Calu3 (cell line): ENCODE data around the gene ASTN2. TPM values are rescaled to one million over a fixed set of nuclear protein-coding genes. Genes with fewer than 3 reads are reported as not detected.

Experiments used
- BruUV-seq: library from RNA; stranded (reverse); fragments of 400-500 nt; replicated peaks from 2 replicates; lab custom pipeline; 2021; lab: Mats Ljungman, UMichigan
- CTCF ChIA-PET: fragments of 300-600 bp; sonication (Branson Sonifier 250); formaldehyde crosslinking; loops from one replicate; lab custom pipeline; 2022; ENCODE audit warnings: antibody characterized with exemption; lab: Charles Lee
- DNase-seq: peaks from one replicate; pipeline ENCODE4 v3.0.0; 2022
- H3K27ac Mint-ChIP-seq: one replicate; pipeline ENCODE4 v1.8.0; 2022; ENCODE audit warnings: mixed read lengths; ENCODE audit not compliant: unreplicated experiment
- H3K27me3 Mint-ChIP-seq: one replicate; pipeline ENCODE4 v1.8.0; 2022; ENCODE audit warnings: mixed read lengths; ENCODE audit not compliant: unreplicated experiment
- H3K36me3 Mint-ChIP-seq: one replicate; pipeline ENCODE4 v1.8.0; 2022; ENCODE audit warnings: mild to moderate bottlenecking, moderate library complexity, mixed read lengths; ENCODE audit not compliant: insufficient read depth, unreplicated experiment
- H3K4me1 Mint-ChIP-seq: one replicate; pipeline ENCODE4 v1.8.0; 2022; ENCODE audit warnings: mild to moderate bottlenecking, low read depth, mixed read lengths; ENCODE audit not compliant: unreplicated experiment
- H3K4me3 Mint-ChIP-seq: one replicate; pipeline ENCODE4 v1.8.0; 2022; ENCODE audit warnings: mild to moderate bottlenecking, low read depth, moderate library complexity, mixed read lengths; ENCODE audit not compliant: unreplicated experiment
- H3K9me3 Mint-ChIP-seq: one replicate; pipeline ENCODE4 v1.8.0; 2022; ENCODE audit warnings: low read depth, mixed read lengths; ENCODE audit not compliant: unreplicated experiment
- intact Hi-C: fragments of 100-400 bp; cut with micrococcal nuclease; formaldehyde crosslinking; loops from one replicate; pipeline ENCODE4 v1.10.0; 2022; ENCODE audit not compliant: unreplicated experiment
- total RNA-seq: library from RNA; stranded (reverse); gene quantifications from 2 replicates; pipeline ENCODE4 v1.2.3, GENCODE V29; 2022
- TF ChIP-seq, protein P1 (sequence below): fragments of 200-600 bp; IDR thresholded peaks from one replicate; pipeline ENCODE4 v1.8.0; 2022; ENCODE audit warnings: antibody characterized with exemption; ENCODE audit not compliant: unreplicated experiment

The ASTN2 gene
- total RNA-seq, 1 experiment from 2014 or later, result 1.7 TPM

DNA sequence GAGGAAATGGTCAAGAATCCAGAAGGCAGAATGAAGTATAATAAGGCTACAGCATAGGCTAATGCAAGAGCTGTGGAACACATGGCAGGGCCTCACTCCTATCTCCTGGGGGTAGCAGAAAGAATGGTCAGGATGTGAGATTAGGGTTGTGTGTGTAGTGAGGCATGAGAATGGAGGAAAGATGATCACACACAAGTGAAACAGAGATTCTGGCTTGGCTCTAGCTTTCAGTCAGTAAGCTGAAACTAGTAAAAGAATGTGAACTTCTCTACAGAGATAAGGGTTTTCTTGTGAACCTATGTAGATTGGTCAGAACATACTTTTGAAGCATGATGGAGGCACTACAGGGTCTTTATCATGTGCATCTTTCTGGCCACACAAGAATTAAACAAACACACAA lies 298.8 kb downstream of the ASTN2 start:
- no peaks in the 10 kb centered on the region for H3K4me1 Mint-ChIP-seq
- H3K4me3 Mint-ChIP-seq, result no peak overlapping the region
- TF ChIP-seq, protein P1, sequence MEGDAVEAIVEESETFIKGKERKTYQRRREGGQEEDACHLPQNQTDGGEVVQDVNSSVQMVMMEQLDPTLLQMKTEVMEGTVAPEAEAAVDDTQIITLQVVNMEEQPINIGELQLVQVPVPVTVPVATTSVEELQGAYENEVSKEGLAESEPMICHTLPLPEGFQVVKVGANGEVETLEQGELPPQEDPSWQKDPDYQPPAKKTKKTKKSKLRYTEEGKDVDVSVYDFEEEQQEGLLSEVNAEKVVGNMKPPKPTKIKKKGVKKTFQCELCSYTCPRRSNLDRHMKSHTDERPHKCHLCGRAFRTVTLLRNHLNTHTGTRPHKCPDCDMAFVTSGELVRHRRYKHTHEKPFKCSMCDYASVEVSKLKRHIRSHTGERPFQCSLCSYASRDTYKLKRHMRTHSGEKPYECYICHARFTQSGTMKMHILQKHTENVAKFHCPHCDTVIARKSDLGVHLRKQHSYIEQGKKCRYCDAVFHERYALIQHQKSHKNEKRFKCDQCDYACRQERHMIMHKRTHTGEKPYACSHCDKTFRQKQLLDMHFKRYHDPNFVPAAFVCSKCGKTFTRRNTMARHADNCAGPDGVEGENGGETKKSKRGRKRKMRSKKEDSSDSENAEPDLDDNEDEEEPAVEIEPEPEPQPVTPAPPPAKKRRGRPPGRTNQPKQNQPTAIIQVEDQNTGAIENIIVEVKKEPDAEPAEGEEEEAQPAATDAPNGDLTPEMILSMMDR, result no peak
- no TSS peak for BruUV-seq
- intact Hi-C loops, result no loop called here
- DNase-seq, result no peak
- H3K36me3 Mint-ChIP-seq, result no peaks in the 10 kb centered on the region
- CTCF ChIA-PET, result interaction anchor here (0.7 kb wide), 1 partner anchor 151 kb away, joined by 8 read pairs; no protein-coding TSS in a partner anchor
- no peaks in the 10 kb centered on the region for H3K27me3 Mint-ChIP-seq
- peaks cover 4% of the 10 kb centered on the region for H3K9me3 Mint-ChIP-seq
- no peak overlapping the region for H3K27ac Mint-ChIP-seq

DNA sequence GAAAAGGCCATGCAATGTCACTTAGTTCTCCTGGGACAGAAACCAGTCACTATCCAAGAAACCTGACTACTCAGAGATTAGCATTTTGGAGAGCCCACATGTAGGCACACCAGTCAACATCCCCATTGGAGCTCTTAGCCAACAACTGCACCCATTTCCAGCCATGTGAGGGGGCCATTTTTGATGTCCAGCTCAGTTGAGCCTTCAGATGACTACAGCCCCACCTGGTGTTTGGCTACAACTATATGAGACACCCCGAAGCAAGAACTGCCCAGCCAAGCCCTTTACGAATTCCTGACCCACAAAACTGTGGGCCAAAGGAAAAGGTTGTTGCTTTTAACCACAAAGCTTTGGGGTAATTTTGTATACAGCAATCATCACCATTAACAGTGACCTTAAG lies 300.1 kb downstream of the ASTN2 start:
- CTCF ChIA-PET, result no interaction called here
- H3K27me3 Mint-ChIP-seq, result no peaks in the 10 kb centered on the region
- H3K4me3 Mint-ChIP-seq, result no peak overlapping the region
- peaks cover 6% of the 10 kb centered on the region for H3K9me3 Mint-ChIP-seq
- intact Hi-C loops, result no loop called here
- H3K27ac Mint-ChIP-seq, result no peak overlapping the region
- no peak for DNase-seq
- H3K4me1 Mint-ChIP-seq, result no peaks in the 10 kb centered on the region
- TF ChIP-seq, protein P1, result no peak
- H3K36me3 Mint-ChIP-seq, result no peaks in the 10 kb centered on the region
- no TSS peak for BruUV-seq

DNA sequence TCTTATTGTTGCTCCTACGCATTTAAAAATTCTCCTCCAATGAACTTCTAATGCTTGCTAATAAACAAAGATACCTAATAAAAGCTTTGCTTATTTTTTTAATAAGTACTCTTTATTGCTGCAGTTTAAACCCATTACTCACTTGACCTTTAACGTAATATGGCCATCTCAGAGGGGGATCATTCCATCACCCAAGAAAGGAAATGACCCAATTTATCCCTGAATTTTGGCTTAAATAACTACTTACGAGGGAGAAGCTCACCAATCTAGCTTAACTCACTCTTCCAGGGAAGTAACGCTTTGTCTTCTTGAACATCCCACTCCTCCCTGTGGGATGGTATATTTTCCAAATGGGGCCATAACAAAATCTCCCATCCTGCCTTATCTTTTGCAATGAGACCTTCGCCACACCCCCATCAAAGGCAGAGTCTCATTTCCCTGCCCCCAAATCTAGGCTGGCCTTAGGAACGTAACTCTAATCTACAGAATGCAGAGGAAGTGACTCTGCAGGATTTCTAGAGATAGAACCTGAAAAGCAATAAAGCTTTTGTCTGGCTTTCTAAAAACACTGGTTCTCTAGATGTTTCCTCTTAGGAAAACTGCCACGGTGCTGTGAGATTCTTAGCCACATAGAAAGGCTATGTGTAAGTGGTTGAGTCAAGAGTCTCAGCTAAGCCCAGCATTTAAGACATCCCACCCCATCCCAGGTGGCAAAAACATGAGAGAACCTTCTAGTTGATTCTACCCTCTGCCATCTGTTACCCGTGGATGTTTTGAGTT lies 310.0 kb downstream of the ASTN2 start:
- no peaks in the 10 kb centered on the region for H3K4me1 Mint-ChIP-seq
- CTCF ChIA-PET, result no interaction called here
- no peak overlapping the region for H3K27ac Mint-ChIP-seq

DNA sequence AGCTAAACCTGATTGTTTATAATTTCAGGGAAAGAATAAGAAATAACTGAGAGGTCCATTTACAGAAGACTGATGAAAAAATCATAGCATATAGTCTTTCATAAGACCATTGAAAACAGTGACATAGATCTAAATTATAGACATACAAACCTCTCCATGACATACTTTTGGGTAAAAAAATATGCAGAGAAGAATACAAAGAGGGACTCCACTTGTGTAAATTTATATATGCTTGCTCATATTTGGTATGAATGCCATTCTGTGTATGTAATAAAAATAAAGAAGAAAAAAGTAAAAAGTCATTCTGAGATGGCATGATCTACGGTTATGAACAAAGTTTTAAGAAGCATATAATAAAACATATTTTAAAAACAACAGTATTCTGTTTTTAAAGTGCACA lies 310.7 kb downstream of the ASTN2 start:
- Mint-ChIP-seq H3K4me3 (no peak overlapping the region), H3K27me3 (no peaks in the 10 kb centered on the region), H3K9me3 (peaks cover 6% of the 10 kb centered on the region), H3K4me1 (no peaks in the 10 kb centered on the region), H3K36me3 (no peaks in the 10 kb centered on the region), H3K27ac (no peak overlapping the region)
- BruUV-seq, result no TSS peak
- TF ChIP-seq, protein P1, result no peak
- no peak for DNase-seq
- CTCF ChIA-PET, result no interaction called here
- intact Hi-C loops, result no loop called here

More for the DNA sequence above, 310.0 kb downstream of the ASTN2 start:
- no peak for DNase-seq
- TF ChIP-seq, protein P1, result no peak
- H3K36me3 Mint-ChIP-seq, result no peaks in the 10 kb centered on the region
- BruUV-seq, result no TSS peak
- intact Hi-C loops, result no loop called here
- H3K27me3 Mint-ChIP-seq, result no peaks in the 10 kb centered on the region
- peaks cover 4% of the 10 kb centered on the region for H3K9me3 Mint-ChIP-seq
- H3K4me3 Mint-ChIP-seq, result no peak overlapping the region
